ENCODE measurements around the gene PEPD. TPM values are rescaled to one million over a fixed set of nuclear protein-coding genes. Genes with fewer than 3 reads are reported as not detected.

PEPD gene
- total and polyA plus RNA-seq, 10 of the 15 experiments (the other 5 are each of a cell fraction or from before 2014, with no cell fraction given): 1.4 to 52.0 (median 20.2) TPM

DNA sequence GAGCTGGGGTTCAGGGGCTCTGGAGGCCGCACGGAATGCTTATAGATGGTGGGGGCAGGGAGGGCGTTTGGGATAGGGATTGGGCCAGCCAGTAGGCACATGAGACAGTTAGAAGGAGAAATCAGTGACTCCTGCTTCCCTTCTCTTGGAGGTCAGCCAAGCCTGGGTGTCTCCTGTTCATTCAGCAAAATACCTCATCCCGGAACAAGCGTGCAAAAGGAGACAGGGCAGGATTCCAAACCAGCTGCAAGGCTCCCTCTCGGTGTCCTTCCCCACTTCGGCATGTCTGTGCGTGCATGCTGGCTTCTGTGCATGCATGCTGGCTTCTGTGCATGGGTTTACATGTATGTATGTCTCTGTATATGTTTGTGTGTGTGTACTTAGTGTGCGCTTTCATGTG lies 37.3 kb upstream of the PEPD start:
- ChIA-PET SMC1A (ENCODE audit: uncharacterized antibody, unreplicated experiment) (no interaction called here), RAD21 (ENCODE audit: unreplicated experiment) (no interaction called here), CTCF (no interaction called here), POLR2A (no interaction called here)
- DNase-seq (ENCODE audit: low read depth, low spot score) (no peak), ATAC-seq (no peak), FAIRE-seq (no peak)
- intact Hi-C loops (cut with micrococcal nuclease; ENCODE audit: unreplicated experiment) (no loop called here), in situ Hi-C loops (cut with MboI) (no loop called here)
- H3K4me3 ChIP-seq: no peak overlapping the region
- no peaks in the 10 kb centered on the region for H3K9me3 ChIP-seq (replicated peaks; ENCODE audit: control insufficient read depth, insufficient read depth, low read length)
- BruUV-seq (replicated peaks): no TSS peak
- H3K36me3 ChIP-seq (ENCODE audit: control insufficient read depth in 2 of 2, insufficient read depth in 2 of 2, low read length in 1 of 2): no peaks in the 10 kb centered on the region
- H3K27ac ChIP-seq (ENCODE audit: control insufficient read depth, insufficient read depth): no peak overlapping the region
- H3K4me1 ChIP-seq (ENCODE audit: control insufficient read depth, insufficient read depth, low read length): no peaks in the 10 kb centered on the region
- no peak overlapping the region for H2AFZ ChIP-seq (ENCODE audit: control insufficient read depth, low read depth, low read length)
- 29% methylated on average over 9 of the region's 9 CpGs for whole genome bisulfite sequencing (ENCODE audit: insufficient coverage, insufficient replicate concordance, low lambda C conversion rate, missing lambda C conversion rate)
- no peak overlapping the region for H3K4me2 ChIP-seq (ENCODE audit: control insufficient read depth, insufficient read depth)
- H3K9ac ChIP-seq (ENCODE audit: control insufficient read depth, insufficient read depth, low read length): no peak overlapping the region
- no peak for TF ChIP-seq BHLHE40 (IDR thresholded peaks at IDR 0.05; ENCODE audit: borderline replicate concordance in 1 of 2, low read depth in 2 of 2, low read length in 1 of 2)
- no peak for TF ChIP-seq YBX1 (IDR thresholded peaks at IDR 0.05)
- TF ChIP-seq PAX8 (IDR thresholded peaks at IDR 0.05): no peak
- TF ChIP-seq NFIC (IDR thresholded peaks at IDR 0.05; ENCODE audit: low read depth, low read length): no peak
- TF ChIP-seq ZSCAN29 (IDR thresholded peaks at IDR 0.05): no peak
- no peak for TF ChIP-seq NR2C1 (IDR thresholded peaks at IDR 0.05)
- TF ChIP-seq PML (IDR thresholded peaks at IDR 0.05; ENCODE audit: low read length): no peak
- TF ChIP-seq SP1 (IDR thresholded peaks at IDR 0.05; ENCODE audit: low read depth, low read length): no peak
- TF ChIP-seq, protein P1, sequence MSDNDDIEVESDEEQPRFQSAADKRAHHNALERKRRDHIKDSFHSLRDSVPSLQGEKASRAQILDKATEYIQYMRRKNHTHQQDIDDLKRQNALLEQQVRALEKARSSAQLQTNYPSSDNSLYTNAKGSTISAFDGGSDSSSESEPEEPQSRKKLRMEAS (IDR thresholded peaks at IDR 0.05; ENCODE audit: low read depth, low read length): no peak
- TF ChIP-seq HDAC2 (IDR thresholded peaks at IDR 0.05): no peak
- no peaks in the 10 kb centered on the region for H3K79me2 ChIP-seq (ENCODE audit: control insufficient read depth, insufficient read depth, low read length)
- no peaks in the 10 kb centered on the region for H4K20me1 ChIP-seq (ENCODE audit: control insufficient read depth, insufficient read depth)
- no peaks in the 10 kb centered on the region for H3K27me3 ChIP-seq (replicated peaks in 1 of 2; ENCODE audit: control insufficient read depth in 2 of 2, insufficient read depth in 2 of 2, low read length in 1 of 2)

DNA sequence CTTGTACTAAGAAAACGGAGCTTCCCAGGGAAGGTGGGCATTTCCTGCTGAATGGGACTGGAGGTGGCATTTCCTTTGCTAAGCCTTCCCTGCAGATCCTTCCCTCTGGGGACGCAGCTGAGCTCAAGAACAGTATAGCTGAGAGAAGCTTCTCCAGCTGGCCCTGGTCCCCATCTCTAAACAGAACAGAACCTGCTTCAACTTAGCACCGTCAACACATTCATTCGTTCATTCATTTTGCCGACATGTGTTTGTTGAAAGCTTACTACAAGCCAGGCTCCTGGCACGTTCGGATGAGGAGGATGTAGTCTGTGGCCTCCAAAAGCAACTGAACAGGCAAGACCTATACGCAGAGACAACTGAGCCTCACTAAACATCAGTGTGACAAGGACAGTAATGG lies 36.6 kb upstream of the PEPD start:
- CTCF ChIA-PET: no interaction called here
- intact Hi-C loops (cut with micrococcal nuclease; ENCODE audit: unreplicated experiment): no loop called here
- TF ChIP-seq ZSCAN29 (IDR thresholded peaks at IDR 0.05) (no peak), SREBF2 (IDR thresholded peaks at IDR 0.05; ENCODE audit: low read length) (no peak), HDAC6 (IDR thresholded peaks at IDR 0.05; ENCODE audit: unreplicated experiment) (no peak), BCL11A (IDR thresholded peaks at IDR 0.05; ENCODE audit: low read depth, low read length) (no peak), SMC3 (IDR thresholded peaks at IDR 0.05; ENCODE audit: borderline replicate concordance, low read length) (no peak), ZNF384 (IDR thresholded peaks at IDR 0.05; ENCODE audit: borderline replicate concordance, low read depth, low read length) (no peak), ZNF217 (IDR thresholded peaks at IDR 0.05) (no peak), TBL1XR1 (IDR thresholded peaks at IDR 0.05; ENCODE audit: low read depth, low read length) (no peak), RB1 (IDR thresholded peaks at IDR 0.05; ENCODE audit: borderline replicate concordance) (no peak), TCF3 (IDR thresholded peaks at IDR 0.05; ENCODE audit: borderline replicate concordance, insufficient read depth, low read depth, low read length) (no peak)
- TF ChIP-seq, protein P2, sequence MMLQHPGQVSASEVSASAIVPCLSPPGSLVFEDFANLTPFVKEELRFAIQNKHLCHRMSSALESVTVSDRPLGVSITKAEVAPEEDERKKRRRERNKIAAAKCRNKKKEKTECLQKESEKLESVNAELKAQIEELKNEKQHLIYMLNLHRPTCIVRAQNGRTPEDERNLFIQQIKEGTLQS (IDR thresholded peaks at IDR 0.05; ENCODE audit: borderline replicate concordance, extremely low read depth, low read depth, low read length): no peak
- TF ChIP-seq, protein P3, sequence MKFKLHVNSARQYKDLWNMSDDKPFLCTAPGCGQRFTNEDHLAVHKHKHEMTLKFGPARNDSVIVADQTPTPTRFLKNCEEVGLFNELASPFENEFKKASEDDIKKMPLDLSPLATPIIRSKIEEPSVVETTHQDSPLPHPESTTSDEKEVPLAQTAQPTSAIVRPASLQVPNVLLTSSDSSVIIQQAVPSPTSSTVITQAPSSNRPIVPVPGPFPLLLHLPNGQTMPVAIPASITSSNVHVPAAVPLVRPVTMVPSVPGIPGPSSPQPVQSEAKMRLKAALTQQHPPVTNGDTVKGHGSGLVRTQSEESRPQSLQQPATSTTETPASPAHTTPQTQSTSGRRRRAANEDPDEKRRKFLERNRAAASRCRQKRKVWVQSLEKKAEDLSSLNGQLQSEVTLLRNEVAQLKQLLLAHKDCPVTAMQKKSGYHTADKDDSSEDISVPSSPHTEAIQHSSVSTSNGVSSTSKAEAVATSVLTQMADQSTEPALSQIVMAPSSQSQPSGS (IDR thresholded peaks at IDR 0.05; ENCODE audit: low read length): no peak

More for the DNA sequence above, 36.6 kb upstream of the PEPD start:
- ATAC-seq (no peak), DNase-seq (ENCODE audit: low read depth, low spot score) (no peak), FAIRE-seq (no peak)
- POLR2A ChIA-PET: no interaction called here
- Histone ChIP-seq H3K9ac (ENCODE audit: control insufficient read depth, insufficient read depth, low read length) (no peak overlapping the region), H4K20me1 (ENCODE audit: control insufficient read depth, insufficient read depth) (no peaks in the 10 kb centered on the region), H3K36me3 (ENCODE audit: control insufficient read depth in 2 of 2, insufficient read depth in 2 of 2, low read length in 1 of 2) (no peaks in the 10 kb centered on the region), H3K4me3 (no peak overlapping the region), H2AFZ (ENCODE audit: control insufficient read depth, low read depth, low read length) (no peak overlapping the region), H3K27me3 (replicated peaks in 1 of 2; ENCODE audit: control insufficient read depth in 2 of 2, insufficient read depth in 2 of 2, low read length in 1 of 2) (no peaks in the 10 kb centered on the region), H3K4me1 (ENCODE audit: control insufficient read depth, insufficient read depth, low read length) (no peaks in the 10 kb centered on the region), H3K79me2 (ENCODE audit: control insufficient read depth, insufficient read depth, low read length) (no peaks in the 10 kb centered on the region), H3K27ac (ENCODE audit: control insufficient read depth, insufficient read depth) (no peak overlapping the region), H3K4me2 (ENCODE audit: control insufficient read depth, insufficient read depth) (no peak overlapping the region), H3K9me3 (replicated peaks; ENCODE audit: control insufficient read depth, insufficient read depth, low read length) (no peaks in the 10 kb centered on the region)
- RAD21 ChIA-PET (ENCODE audit: unreplicated experiment): no interaction called here
- SMC1A ChIA-PET (ENCODE audit: uncharacterized antibody, unreplicated experiment): no interaction called here
- BruUV-seq (replicated peaks): no TSS peak
- WGBS (ENCODE audit: insufficient coverage, insufficient replicate concordance, low lambda C conversion rate, missing lambda C conversion rate): 18% methylated on average over 8 of the region's 8 CpGs
- in situ Hi-C loops (cut with MboI): no loop called here
